Lower leg skin (tissue), 3 donors: ENCODE data around the gene RAB5A.

Source experiments
- POLR2A ChIP-seq, 2 donors: fragments of 450-650 bp; IDR thresholded peaks; one replicate each; pipeline ENCODE4 v1.6.1; 2016 to 2017; ENCODE audit warnings: antibody characterized with exemption in 2 of 2, mild to moderate bottlenecking in 1 of 2, moderate library complexity in 1 of 2
- TF ChIP-seq, protein P1 (sequence below), 3 donors: fragments of 450-650 bp; IDR thresholded peaks; one replicate each; pipeline ENCODE4 v1.5.1; 2016; ENCODE audit warnings: antibody characterized with exemption in 3 of 3, mild to moderate bottlenecking in 3 of 3, moderate library complexity in 2 of 3

DNA sequence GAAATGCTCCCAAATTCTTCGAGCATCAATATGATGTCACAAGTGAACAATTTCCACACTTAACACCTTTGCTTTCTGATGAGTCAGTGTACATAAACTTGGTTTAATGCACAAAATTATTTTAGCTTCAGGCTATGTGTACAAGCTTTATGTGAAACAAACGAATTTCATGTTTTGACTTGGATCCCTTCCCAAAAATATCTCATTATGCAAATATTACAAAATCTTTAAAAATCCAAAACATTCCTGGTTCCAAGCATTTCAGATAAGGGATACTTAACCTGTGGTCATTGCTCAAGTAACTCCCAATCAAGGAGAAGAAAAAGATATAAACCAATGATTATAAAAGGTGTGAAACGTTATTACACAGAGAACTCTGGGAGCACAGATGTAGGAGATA lies 25.2 kb downstream of the RAB5A start:
- TF ChIP-seq, protein P1, sequence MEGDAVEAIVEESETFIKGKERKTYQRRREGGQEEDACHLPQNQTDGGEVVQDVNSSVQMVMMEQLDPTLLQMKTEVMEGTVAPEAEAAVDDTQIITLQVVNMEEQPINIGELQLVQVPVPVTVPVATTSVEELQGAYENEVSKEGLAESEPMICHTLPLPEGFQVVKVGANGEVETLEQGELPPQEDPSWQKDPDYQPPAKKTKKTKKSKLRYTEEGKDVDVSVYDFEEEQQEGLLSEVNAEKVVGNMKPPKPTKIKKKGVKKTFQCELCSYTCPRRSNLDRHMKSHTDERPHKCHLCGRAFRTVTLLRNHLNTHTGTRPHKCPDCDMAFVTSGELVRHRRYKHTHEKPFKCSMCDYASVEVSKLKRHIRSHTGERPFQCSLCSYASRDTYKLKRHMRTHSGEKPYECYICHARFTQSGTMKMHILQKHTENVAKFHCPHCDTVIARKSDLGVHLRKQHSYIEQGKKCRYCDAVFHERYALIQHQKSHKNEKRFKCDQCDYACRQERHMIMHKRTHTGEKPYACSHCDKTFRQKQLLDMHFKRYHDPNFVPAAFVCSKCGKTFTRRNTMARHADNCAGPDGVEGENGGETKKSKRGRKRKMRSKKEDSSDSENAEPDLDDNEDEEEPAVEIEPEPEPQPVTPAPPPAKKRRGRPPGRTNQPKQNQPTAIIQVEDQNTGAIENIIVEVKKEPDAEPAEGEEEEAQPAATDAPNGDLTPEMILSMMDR (IDR thresholded peaks at IDR 0.05), result no peak
- TF ChIP-seq POLR2A (IDR thresholded peaks at IDR 0.05), result no peak
